Activated T-cell treated with anti-CD3 and anti-CD28 coated beads, Interleukin-2, amount 50 U/mL, for 24 hours (primary cell): ENCODE data around the gene BEAN1.
"Not testable (repeated sequence)": the region's sequence is repeated elsewhere in the genome, so short reads cannot be mapped to it uniquely, and the experiment has no call there.

ENCODE experiments used
- DNase-seq: peaks from one replicate; pipeline ENCODE4 v3.0.0-alpha.2; 2020
- H3K27ac Mint-ChIP-seq: 2 replicates; pipeline ENCODE4 v1.8.0; 2020; ENCODE audit warnings: mild to moderate bottlenecking, mixed read lengths
- H3K27me3 Mint-ChIP-seq: 2 replicates; pipeline ENCODE4 v1.8.0; 2020; ENCODE audit warnings: mixed read lengths
- H3K36me3 Mint-ChIP-seq: 2 replicates; pipeline ENCODE4 v1.8.0; 2020; ENCODE audit warnings: low read depth, mixed read lengths
- H3K4me1 Mint-ChIP-seq: 2 replicates; pipeline ENCODE4 v1.8.0; 2020; ENCODE audit warnings: low read depth, mixed read lengths
- H3K4me3 Mint-ChIP-seq: 2 replicates; pipeline ENCODE4 v1.8.0; 2020; ENCODE audit warnings: mild to moderate bottlenecking, moderate library complexity, mixed read lengths
- H3K9me3 Mint-ChIP-seq: 2 replicates; pipeline ENCODE4 v1.8.0; 2020; ENCODE audit warnings: mixed read lengths

Gene BEAN1

DNA sequence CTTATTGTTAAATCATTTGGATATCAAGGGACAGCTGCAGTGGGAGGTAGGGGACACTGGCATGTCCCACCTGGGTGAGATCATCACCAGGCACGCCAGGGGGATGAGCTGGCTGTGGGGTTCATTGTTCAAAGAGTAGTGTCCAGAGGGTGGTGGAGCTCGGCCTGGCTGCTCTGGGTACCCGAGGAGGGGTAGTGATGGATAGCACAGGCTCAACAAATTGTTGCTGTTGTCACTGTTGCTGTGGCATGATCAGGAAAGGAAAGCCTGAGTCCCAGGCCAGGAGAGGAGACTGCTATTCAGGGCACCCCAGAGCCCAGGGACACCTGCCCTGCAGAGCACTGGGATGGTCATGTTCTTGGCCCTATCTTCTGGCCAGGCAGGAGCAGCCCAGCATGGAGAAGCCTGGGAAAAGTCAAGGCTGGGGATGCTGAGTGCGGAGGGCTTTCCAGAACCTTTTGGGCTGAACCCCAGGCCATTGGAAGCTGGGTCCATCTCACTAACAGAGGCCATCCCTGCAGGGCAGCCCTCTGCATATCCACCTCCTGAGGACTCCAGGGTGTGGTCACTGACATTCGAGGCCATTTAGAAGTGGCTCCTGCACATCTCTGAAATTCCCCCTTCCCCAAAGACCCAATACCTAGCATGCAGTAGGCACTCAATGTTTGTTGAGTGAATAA lies 12.1 kb downstream of the BEAN1 start:
- Mint-ChIP-seq H3K4me1 (no peaks in the 10 kb centered on the region), H3K4me3 (no peak overlapping the region), H3K27me3 (peaks cover 13% of the 10 kb centered on the region), H3K27ac (no peak overlapping the region), H3K9me3 (no peaks in the 10 kb centered on the region), H3K36me3 (no peaks in the 10 kb centered on the region)
- no peak for DNase-seq

DNA sequence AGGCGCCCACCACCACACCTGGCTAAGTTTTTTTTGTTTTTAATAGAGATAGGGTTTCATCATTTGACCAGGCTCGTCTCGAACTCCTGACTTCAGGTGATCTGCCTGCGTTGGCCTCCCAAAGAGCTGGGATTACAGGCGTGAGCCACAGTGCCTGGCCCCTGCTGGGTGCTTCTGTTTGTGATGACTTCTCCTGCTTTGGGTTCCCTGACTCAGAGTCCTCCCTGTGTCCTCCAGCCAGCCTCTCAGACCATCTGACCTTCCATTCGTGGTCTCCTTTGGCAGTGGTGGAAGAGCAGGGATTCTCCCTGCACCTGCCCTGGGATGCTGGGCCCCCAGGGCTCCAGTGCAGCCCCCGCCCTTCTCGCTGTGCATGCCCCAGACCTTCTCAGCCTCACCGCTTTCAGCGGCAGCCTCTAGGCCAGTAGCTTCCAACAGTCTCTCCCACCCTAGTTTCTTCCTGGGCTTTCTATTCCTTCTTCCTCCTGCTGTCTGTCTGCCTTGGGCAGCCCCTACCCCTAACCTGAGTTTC lies 13.2 kb downstream of the BEAN1 start:
- Mint-ChIP-seq H3K27me3 (peaks cover 15% of the 10 kb centered on the region), H3K9me3 (no peaks in the 10 kb centered on the region)

DNA sequence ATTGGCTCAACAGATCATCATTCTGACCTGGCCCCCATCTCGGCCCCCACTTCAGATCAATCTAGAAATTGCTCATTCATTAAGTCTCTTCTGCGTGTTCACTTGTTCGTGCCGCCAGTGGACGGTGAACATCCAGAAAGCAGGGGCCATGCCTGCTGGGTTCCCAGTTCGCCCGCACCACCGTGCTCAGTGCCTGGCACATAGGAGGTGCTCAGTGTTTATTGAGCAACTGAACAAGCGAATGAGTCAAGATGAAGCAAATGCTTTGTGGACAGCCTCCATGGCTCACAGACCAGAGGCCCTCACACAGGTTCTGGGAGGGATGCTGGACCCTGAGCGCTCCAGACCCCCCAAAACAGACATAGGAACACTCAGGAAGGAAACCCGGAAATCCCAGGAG lies 13.9 kb downstream of the BEAN1 start:
- Mint-ChIP-seq H3K4me1 (no peaks in the 10 kb centered on the region), H3K27ac (no peak overlapping the region), H3K36me3 (no peaks in the 10 kb centered on the region), H3K4me3 (no peak overlapping the region), H3K27me3 (peaks cover 18% of the 10 kb centered on the region), H3K9me3 (no peaks in the 10 kb centered on the region)
- no peak for DNase-seq

More for the DNA sequence above, 13.2 kb downstream of the BEAN1 start:
- H3K4me3 Mint-ChIP-seq: no peak overlapping the region
- no peak overlapping the region for H3K27ac Mint-ChIP-seq
- no peaks in the 10 kb centered on the region for H3K36me3 Mint-ChIP-seq
- DNase-seq: no peak
- H3K4me1 Mint-ChIP-seq: no peaks in the 10 kb centered on the region

DNA sequence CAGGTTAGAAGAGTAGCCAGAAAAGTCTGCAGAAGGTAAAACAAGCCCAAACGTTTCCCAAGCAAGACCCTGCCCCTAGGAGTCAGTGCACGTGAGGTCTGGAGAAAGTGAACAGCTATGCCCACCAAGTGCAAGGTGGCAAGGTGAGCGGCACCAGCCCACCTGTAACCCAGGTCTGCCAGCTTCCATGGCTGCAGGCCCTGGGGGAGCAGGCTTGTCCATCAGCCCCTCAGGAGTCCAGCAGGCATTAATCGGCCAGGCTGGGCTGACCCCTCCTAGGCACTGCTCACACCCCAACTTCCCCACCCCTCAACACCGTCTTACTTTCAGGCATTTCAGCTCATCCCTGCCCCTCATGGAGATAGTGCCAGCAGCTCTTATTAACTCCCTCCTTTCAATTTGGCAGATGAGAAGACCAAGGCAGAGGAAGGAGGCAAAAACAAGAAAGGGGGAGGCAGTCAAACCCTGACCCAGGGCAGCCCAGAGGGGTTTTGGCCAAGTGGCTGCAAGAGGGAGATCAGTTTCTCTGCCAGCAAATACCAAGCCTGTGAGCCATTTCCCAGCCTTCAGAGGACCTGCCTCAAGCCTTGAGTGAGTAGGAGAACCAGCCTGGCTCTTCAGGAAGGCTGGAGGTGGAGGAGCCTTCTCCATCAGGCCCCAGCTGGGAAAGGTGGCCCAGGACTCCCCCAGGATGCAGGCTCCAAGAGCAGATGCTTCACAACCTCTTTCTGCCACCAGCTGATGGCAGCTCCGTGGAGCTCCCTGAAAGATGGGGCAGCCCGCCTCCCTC lies 14.7 kb downstream of the BEAN1 start:
- no peak overlapping the region for H3K4me3 Mint-ChIP-seq
- DNase-seq: no peak
- no peaks in the 10 kb centered on the region for H3K36me3 Mint-ChIP-seq
- H3K4me1 Mint-ChIP-seq: no peaks in the 10 kb centered on the region
- H3K27me3 Mint-ChIP-seq: peaks cover 18% of the 10 kb centered on the region
- H3K27ac Mint-ChIP-seq: no peak overlapping the region
- H3K9me3 Mint-ChIP-seq: no peaks in the 10 kb centered on the region

DNA sequence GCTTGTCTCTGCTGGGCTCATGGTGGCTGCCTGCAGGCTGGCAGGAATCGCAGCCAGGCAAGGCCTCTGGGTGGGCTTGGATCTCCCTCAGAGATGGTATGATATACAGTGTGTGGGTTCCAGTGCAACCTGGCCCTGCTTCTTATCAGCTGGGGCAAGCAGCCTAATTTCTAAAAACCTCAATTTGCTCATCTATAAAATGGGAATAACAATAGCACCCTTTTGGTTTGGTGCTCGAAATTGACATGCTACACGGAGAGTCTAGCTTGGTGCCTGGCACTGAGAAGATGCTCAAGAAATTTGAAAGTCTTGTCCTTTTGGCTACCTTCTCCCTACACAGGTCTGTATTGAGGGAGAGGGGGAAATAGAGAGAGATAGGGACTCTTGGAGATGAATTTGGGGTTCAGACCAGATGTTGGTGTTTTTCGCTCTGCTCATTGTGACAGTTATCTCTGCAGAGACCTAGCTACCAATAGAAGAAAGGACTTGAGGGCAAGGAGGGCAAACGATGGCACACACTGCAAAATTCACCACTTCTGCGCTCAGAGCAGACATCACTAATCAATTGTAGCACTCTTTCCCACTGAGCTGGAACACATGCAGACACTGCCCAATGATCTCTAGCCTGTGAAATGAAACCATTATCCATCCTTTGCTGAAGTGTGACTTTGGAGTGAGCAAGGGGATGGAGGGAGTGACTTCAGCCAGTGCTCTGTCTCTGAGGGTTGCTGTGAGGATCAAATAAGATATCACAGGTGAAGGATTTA lies 15.6 kb downstream of the BEAN1 start:
- no peaks in the 10 kb centered on the region for H3K9me3 Mint-ChIP-seq
- H3K4me3 Mint-ChIP-seq: no peak overlapping the region
- peaks cover 18% of the 10 kb centered on the region for H3K27me3 Mint-ChIP-seq
- H3K4me1 Mint-ChIP-seq: no peaks in the 10 kb centered on the region
- DNase-seq: no peak
- no peaks in the 10 kb centered on the region for H3K36me3 Mint-ChIP-seq
- no peak overlapping the region for H3K27ac Mint-ChIP-seq

DNA sequence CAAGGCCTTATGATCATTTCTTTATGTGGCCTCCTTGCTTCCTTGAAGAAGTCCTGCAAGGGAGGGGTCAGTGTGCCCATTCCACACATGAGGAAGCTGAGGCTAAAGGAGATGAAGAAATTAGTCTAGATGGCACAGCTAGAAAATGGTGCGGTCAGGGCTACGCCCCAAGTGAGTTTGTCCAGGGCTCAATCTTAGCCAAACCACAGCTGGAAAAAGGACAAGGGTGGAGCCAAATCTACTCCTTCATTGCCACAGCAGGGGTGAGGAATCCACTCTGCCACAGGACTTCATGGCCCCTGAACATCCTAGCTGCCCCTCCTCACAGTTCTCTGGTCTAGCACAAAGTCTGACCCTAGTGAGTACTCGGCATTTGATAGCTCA lies 16.2 kb downstream of the BEAN1 start:
- Mint-ChIP-seq H3K4me3 (no peak overlapping the region), H3K27me3 (peaks cover 18% of the 10 kb centered on the region), H3K4me1 (no peaks in the 10 kb centered on the region), H3K36me3 (no peaks in the 10 kb centered on the region), H3K9me3 (no peaks in the 10 kb centered on the region), H3K27ac (no peak overlapping the region)
- DNase-seq: no peak

DNA sequence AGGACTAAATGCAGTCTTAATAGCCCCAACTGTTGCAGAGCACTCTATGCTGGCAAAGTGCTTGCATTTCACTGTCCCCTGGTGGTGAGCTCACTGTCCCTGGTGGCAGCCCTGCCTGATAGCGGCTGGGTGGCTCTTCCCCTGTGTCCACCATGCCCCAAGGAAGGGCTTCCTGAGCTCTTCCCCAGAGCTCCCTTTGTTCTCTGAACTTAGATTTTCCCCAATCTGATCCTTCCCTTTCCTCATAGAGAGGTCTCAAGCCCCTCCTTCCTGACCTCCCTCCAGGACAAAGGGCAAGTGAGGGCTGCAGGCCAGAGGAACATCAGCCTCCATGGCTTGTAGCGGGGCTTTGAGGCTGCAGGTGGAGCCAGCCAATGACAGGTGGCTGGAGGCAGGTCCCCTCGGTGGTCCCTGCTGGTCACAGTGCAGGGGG lies 17.0 kb downstream of the BEAN1 start:
- no peak overlapping the region for H3K4me3 Mint-ChIP-seq
- H3K27ac Mint-ChIP-seq: no peak overlapping the region
- H3K36me3 Mint-ChIP-seq: no peaks in the 10 kb centered on the region
- H3K9me3 Mint-ChIP-seq: no peaks in the 10 kb centered on the region
- H3K4me1 Mint-ChIP-seq: no peaks in the 10 kb centered on the region
- H3K27me3 Mint-ChIP-seq: peaks cover 15% of the 10 kb centered on the region
- DNase-seq: no peak

DNA sequence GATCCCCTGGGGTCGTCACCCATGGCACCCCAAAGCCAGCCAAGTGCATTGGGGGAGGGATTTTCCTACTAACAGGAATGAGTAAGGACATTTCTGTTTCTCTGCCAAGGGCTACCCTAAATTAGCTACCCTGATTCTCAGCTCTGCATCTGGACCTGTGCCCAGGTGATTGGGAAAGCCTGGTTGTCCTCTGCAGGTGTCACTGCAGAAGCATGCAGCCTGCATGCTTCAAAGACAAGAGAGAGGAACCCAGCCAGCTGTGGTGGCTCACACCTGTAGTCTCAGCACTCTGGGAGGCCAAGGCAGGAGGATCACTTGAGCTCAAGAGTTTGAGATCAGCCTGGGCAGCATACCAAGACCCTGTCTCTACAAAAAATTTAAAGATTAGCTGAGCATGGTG lies 19.6 kb downstream of the BEAN1 start:
- H3K27me3 Mint-ChIP-seq: peaks cover 7% of the 10 kb centered on the region
- no peaks in the 10 kb centered on the region for H3K4me1 Mint-ChIP-seq
- DNase-seq: no peak
- H3K27ac Mint-ChIP-seq: no peak overlapping the region
- no peaks in the 10 kb centered on the region for H3K9me3 Mint-ChIP-seq
- no peaks in the 10 kb centered on the region for H3K36me3 Mint-ChIP-seq
- H3K4me3 Mint-ChIP-seq: no peak overlapping the region

DNA sequence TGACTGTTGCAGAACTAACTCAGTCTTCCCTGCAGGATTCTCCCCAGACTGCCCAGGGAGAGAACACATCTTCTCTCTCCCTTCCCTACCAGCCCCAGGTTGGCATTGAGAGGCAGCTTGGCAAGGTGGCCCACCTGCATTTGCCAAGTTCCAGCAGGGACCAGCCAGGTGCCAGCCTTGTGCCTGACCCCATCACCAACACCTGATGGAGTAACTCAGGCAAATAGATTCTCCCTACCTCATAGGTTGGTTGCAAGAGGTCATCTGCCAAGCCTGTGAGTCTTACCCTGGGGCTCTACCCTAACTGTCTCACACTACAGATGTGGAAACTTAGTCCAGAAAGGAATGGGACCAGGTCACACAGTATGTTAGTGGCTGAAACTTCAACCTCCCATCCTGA lies 20.4 kb downstream of the BEAN1 start:
- H3K27me3 Mint-ChIP-seq: peaks cover 7% of the 10 kb centered on the region
- DNase-seq: no peak
- no peaks in the 10 kb centered on the region for H3K9me3 Mint-ChIP-seq
- H3K4me1 Mint-ChIP-seq: no peaks in the 10 kb centered on the region
- no peaks in the 10 kb centered on the region for H3K36me3 Mint-ChIP-seq
- no peak overlapping the region for H3K27ac Mint-ChIP-seq
- H3K4me3 Mint-ChIP-seq: no peak overlapping the region

DNA sequence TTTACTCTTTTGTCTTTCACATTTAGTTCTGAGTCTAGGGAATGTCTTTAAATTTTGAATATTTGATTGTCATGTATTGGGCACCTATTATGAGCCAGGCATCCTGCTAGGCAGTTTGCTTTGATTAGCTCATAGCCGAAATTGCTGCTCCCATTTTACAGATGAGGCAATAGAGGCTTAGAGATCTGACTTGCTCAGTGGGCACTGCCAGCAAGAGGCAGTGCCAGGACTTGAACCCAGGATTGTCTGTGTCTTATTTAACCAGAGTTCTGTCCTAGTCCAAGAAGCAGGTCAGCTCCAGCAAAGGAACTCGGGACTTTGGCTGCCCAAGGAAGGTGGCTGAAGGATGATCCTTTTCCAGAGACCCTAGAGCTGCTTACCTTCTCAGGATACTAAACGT lies 24.5 kb downstream of the BEAN1 start:
- no peak for DNase-seq
- Mint-ChIP-seq H3K4me3 (no peak overlapping the region), H3K9me3 (no peaks in the 10 kb centered on the region), H3K27ac (no peak overlapping the region), H3K27me3 (no peaks in the 10 kb centered on the region), H3K4me1 (no peaks in the 10 kb centered on the region), H3K36me3 (no peaks in the 10 kb centered on the region)

DNA sequence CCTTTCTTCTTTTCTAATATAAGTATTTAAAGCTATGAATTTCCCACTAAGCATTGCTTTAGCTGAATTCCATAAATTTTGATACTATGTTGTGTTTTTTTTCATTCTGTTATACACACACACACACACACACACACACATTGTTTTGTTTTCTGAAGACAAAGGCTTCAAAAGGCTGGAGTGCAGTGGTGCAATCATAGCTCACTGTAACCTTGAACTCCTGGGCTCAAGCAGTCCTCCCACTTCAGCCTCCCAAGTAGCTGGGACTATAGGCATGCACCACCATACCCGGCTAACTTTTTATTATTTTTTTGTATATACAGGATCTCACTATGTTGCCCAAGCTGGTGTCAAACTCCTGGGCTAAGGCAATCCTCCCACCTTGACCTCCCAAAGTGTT lies 26.1 kb downstream of the BEAN1 start:
- H3K27ac Mint-ChIP-seq, DNase-seq, H3K9me3 Mint-ChIP-seq, H3K36me3 Mint-ChIP-seq, H3K27me3 Mint-ChIP-seq, H3K4me1 Mint-ChIP-seq, H3K4me3 Mint-ChIP-seq: not testable (repeated sequence)

DNA sequence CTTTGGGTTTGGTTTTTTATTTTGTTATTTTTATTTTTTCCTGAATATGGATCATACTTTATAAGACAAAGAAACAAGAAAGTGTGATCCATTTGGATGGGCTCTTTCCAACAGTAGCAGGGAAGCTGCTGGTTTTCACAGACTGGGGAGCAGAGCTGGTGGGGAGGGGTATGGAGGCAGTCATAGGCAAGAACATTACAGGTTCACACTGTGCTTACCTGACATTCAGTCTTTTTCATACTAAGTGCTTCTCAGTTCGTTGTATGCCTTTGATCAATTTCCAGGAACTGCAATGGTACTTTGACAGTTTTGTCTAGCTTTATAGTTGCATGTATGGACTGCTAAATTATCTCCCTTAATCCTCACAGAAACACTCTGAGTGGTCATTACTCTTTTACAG lies 27.7 kb downstream of the BEAN1 start:
- no peak overlapping the region for H3K27ac Mint-ChIP-seq
- no peak overlapping the region for H3K4me3 Mint-ChIP-seq
- H3K4me1 Mint-ChIP-seq: no peaks in the 10 kb centered on the region
- no peak for DNase-seq
- H3K36me3 Mint-ChIP-seq: no peaks in the 10 kb centered on the region
- peaks cover 8% of the 10 kb centered on the region for H3K27me3 Mint-ChIP-seq
- H3K9me3 Mint-ChIP-seq: no peaks in the 10 kb centered on the region

DNA sequence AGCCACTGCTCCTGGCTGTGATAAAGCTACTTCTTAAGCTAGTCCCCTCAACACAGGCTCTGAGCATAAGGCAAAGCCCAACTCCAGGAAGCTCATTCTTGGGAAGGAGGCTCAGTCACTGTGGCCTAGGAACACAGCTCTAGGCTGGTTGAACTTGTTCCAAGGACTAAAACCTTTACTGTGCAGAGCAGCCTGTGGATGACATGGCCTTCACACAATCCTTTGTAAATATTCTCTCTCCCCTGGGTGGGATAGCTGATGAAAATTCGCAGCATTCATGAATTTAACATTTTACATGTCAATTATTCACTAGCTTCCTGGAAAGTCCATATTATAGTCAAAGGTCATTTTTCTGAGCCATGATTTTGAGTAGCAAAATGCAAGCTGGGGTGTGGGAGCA lies 28.9 kb downstream of the BEAN1 start:
- no peak for DNase-seq
- no peak overlapping the region for H3K4me3 Mint-ChIP-seq
- H3K4me1 Mint-ChIP-seq: no peaks in the 10 kb centered on the region
- H3K27me3 Mint-ChIP-seq: peaks cover 11% of the 10 kb centered on the region
- H3K36me3 Mint-ChIP-seq: no peaks in the 10 kb centered on the region
- H3K9me3 Mint-ChIP-seq: no peaks in the 10 kb centered on the region
- H3K27ac Mint-ChIP-seq: no peak overlapping the region

DNA sequence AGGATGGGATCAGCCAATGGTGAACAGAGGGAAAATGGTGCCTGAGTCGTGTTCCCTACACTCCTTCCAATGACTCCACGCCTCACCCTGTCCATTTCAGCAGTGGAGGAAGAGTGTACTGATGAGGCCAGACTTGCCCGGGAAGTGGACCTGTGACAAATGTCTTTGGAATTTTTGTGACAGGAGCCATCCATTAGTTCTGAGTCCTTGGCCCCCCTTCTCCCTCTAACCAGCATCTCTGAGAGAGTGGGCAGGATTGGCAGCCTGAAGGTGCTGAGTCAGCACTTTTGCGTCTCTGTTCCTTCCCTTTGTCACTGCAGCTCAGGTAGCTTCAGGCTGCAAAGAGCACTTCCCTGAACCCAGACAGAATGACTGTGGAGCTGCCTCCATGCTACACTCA lies 30.8 kb downstream of the BEAN1 start:
- Mint-ChIP-seq H3K27ac (no peak overlapping the region), H3K27me3 (peaks cover 24% of the 10 kb centered on the region), H3K9me3 (no peaks in the 10 kb centered on the region), H3K36me3 (no peaks in the 10 kb centered on the region), H3K4me1 (no peaks in the 10 kb centered on the region), H3K4me3 (no peak overlapping the region)
- no peak for DNase-seq

DNA sequence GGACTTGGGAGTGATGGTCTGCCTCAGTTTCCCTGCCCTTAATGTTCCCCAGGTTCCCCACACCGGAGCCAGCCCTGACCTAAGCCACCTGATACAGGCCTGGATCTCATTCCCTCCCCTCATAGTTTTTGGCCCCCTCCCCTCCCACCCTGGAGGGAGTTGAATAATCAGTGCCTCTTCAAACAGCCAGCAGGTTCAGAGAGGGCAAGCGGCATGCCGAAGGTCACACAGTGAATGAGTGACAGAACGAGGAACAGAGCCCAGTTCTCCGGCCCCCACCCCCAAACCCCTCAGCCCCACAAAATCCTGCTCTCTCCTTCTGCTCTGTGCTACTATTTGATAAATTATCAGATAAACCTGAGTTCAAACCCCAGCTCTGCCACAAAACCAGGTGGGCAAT lies 31.2 kb downstream of the BEAN1 start:
- H3K9me3 Mint-ChIP-seq: no peaks in the 10 kb centered on the region
- no peaks in the 10 kb centered on the region for H3K4me1 Mint-ChIP-seq
- no peaks in the 10 kb centered on the region for H3K36me3 Mint-ChIP-seq
- DNase-seq: no peak
- peaks cover 28% of the 10 kb centered on the region for H3K27me3 Mint-ChIP-seq
- H3K27ac Mint-ChIP-seq: no peak overlapping the region
- no peak overlapping the region for H3K4me3 Mint-ChIP-seq
